ENCODE measurements around the gene DESI1. TPM values are rescaled to one million over a fixed set of nuclear protein-coding genes. Genes with fewer than 3 reads are reported as not detected.
A peak's percentile ranks its signal among the peaks of the same experiment; 100 is the strongest.
"Not testable (repeated sequence)": the region's sequence is repeated elsewhere in the genome, so short reads cannot be mapped to it uniquely, and the experiment has no call there.

DESI1 gene
- total RNA-seq, 1 experiment from 2014 or later, result 28.2 TPM

DNA sequence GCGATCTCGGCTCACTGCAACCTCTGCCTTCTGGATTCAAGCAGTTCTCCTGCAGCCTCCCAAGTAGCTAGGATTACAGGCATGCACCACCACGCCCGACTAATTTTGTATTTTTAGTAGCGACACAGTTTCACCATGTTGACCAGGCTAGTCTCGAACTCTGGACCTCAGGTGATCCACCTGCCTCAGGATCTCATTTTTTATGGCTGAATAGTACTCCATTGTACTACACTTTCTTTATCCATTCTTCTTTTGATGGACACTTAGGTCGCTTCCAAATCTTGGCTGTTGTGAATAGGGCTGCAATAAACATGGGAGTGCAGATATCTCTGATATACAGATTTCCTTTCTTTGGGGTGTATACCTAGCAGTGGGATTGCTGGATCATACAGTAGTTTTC, 21.0 kb upstream of the DESI1 start:
- in situ Hi-C loops (cut with HindIII; ENCODE audit: low pct_unique_long_range_greater_than_20kb, low sequenced_read_pairs), result no loop called here
- DNase-seq (ENCODE audit: low read depth, low spot score), result no peak

DNA sequence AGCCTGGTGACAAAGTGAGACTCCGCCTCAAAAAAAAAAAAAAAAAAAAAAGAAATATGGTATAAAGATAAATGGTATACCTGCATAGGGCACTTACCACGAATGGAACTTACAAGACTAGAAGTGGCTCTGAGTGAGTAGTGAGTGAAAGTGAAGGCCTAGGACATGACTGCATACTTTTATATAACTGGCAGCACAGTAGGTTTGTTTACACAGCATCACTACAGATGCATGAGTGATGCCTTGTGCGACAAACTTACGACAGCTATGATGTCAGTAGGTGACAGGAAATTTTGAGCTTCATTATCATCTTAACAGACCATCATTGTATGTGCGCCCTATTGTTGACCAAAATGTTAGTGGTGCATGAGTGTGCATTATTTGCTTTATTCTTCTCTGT, 17.9 kb upstream of the DESI1 start:
- no peak for DNase-seq (ENCODE audit: low read depth, low spot score)
- in situ Hi-C loops (cut with HindIII; ENCODE audit: low pct_unique_long_range_greater_than_20kb, low sequenced_read_pairs), result no loop called here

DNA sequence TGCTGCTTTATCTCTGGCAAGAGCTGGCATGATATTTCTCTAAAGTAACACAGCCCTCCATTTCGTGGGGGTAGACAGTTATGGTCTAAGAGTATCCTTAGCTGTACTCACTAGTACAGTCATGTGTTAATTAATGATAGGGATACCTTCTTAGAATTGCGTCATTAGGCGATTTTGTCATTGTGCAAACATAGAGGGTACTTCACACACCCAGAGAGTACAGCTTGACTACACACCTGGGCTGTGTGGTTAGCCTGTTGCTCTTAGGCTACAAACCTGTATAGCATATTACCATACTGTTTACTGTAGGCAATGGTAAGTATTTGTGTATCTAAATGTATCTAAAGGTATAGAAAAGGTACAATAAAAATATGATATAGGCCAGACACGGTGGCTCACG, 17.3 kb upstream of the DESI1 start:
- no peak for DNase-seq (ENCODE audit: low read depth, low spot score)
- in situ Hi-C loops (cut with HindIII; ENCODE audit: low pct_unique_long_range_greater_than_20kb, low sequenced_read_pairs), result no loop called here

DNA sequence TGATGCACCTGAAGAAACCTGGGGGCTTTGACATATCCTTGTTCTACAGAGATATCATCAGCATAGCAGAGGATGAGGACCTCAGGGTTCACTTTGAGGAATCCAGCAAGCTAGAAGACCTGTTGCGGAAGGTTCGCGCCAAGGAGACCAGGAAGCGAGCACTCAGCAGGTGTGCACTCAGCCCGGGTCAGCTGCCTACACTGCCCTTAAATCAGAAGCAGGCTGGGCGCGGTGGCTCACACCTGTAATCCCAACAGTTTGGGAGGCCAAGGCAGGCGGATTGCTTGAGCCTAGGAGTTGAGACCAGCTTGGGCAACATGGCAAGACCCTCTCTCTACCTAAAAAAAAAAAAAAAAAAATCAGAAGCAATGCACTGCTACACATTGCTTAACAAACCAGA, 16.8 kb upstream of the DESI1 start:
- DNase-seq (ENCODE audit: low read depth, low spot score); in situ Hi-C loops (cut with HindIII; ENCODE audit: low pct_unique_long_range_greater_than_20kb, low sequenced_read_pairs): not testable (repeated sequence)

DNA sequence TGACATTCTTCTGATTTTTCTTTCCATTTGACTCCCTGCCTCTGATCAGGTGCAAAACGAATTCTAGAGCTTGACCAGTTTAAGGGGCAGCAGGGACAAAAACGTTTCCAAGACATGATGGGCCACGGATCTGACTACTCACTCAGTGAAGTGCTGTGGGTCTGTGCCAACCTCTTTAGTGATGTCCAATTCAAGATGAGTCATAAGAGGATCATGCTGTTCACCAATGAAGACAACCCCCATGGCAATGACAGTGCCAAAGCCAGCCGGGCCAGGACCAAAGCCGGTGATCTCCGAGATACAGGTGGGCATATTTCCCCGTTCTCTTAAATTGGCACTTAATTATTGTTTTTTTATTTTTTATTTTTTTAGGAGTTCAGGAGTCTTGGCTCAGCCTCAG, 15.6 kb upstream of the DESI1 start:
- in situ Hi-C loops (cut with HindIII; ENCODE audit: low pct_unique_long_range_greater_than_20kb, low sequenced_read_pairs), result no loop called here
- DNase-seq (ENCODE audit: low read depth, low spot score), result no peak

DNA sequence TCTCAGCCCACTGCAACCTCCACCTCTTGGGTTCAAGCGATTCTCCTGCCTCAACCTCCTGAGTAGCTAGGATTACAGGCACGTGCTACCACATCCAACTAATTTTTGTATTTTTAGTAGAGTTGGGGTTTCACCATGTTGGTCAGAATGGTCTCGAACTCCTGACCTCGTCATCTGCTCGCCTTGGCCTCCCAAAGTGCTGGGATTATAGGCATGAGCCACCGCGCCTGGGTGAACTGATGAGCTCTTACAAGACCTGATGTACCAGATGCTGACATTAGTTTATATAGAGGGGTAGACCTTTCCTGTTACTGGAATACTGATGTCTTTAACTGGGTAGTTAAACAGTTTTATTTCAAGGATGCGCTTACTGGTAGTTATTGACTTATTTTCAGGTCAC, 13.8 kb upstream of the DESI1 start:
- in situ Hi-C loops (cut with HindIII; ENCODE audit: low pct_unique_long_range_greater_than_20kb, low sequenced_read_pairs); DNase-seq (ENCODE audit: low read depth, low spot score): not testable (repeated sequence)

DNA sequence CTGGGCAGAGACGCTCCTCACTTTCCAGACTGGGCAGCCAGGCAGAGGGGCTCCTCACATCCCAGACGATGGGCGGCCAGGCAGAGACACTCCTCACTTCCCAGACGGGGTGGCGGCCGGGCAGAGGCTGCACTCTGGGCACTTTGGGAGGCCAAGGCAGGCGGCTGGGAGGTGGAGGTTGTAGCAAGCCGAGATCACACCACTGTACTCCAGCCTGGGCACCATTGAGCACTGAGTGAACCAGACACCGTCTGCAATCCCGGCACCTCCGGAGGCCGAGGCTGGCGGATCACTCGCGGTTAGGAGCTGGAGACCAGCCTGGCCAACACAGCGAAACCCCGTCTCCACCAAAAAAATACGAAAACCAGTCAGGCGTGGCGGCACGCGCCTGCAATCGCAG, 10.8 kb upstream of the DESI1 start:
- DNase-seq (ENCODE audit: low read depth, low spot score); in situ Hi-C loops (cut with HindIII; ENCODE audit: low pct_unique_long_range_greater_than_20kb, low sequenced_read_pairs): not testable (repeated sequence)

DNA sequence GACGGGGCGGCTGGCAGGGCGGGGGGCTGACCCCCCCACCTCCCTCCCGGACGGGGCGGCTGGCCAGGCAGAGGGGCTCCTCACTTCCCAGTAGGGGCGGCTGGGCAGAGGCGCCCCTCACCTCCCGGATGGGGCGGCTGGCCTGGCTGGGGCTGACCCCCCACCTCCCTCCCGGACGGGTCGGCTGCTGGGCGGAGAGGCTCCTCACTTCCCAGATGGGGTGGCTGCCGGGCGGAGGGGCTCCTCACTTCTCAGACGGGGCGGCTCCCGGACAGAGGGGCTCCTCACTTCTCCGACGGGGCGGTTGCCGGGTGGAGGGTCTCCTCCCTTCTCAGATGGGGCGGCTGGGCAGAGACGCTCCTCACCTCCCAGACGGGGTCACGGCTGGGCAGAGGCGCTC, 10.3 kb upstream of the DESI1 start:
- in situ Hi-C loops (cut with HindIII; ENCODE audit: low pct_unique_long_range_greater_than_20kb, low sequenced_read_pairs); DNase-seq (ENCODE audit: low read depth, low spot score): not testable (repeated sequence)

DNA sequence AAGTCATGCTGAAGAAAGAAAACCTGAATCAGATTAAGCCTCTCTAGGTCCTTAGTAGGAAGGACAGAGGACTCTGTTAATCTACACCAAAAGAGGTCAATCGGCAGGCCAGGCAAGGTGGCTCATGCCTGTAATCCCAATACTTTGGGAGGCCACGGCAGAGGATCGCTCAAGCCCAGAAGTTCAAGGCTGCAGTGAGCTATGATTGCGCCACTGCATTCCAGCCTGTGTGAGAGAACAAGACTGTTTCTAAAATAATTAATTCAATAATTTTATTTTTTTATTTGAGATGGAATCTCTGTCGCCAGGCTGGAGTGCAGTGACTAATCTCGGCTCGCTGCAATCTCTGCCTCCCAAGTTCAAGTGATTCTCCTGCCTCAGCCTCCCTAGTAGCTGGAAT, 4.7 kb upstream of the DESI1 start:
- in situ Hi-C loops (cut with HindIII; ENCODE audit: low pct_unique_long_range_greater_than_20kb, low sequenced_read_pairs), result no loop called here
- no peak for DNase-seq (ENCODE audit: low read depth, low spot score)

DNA sequence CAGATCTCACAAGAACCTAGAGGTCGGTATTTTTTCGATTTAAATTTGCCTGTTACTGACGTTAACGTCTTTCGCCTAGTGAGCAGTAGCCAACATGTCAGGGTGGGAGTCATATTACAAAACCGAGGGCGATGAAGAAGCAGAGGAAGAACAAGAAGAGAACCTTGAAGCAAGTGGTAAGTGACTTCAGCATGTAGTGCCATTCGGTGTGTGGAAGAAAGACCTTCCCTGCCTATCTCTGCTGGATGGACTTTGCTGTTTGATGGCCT, 1.0 kb upstream of the DESI1 start:
- in situ Hi-C loops (cut with HindIII; ENCODE audit: low pct_unique_long_range_greater_than_20kb, low sequenced_read_pairs), result no loop called here

DNA sequence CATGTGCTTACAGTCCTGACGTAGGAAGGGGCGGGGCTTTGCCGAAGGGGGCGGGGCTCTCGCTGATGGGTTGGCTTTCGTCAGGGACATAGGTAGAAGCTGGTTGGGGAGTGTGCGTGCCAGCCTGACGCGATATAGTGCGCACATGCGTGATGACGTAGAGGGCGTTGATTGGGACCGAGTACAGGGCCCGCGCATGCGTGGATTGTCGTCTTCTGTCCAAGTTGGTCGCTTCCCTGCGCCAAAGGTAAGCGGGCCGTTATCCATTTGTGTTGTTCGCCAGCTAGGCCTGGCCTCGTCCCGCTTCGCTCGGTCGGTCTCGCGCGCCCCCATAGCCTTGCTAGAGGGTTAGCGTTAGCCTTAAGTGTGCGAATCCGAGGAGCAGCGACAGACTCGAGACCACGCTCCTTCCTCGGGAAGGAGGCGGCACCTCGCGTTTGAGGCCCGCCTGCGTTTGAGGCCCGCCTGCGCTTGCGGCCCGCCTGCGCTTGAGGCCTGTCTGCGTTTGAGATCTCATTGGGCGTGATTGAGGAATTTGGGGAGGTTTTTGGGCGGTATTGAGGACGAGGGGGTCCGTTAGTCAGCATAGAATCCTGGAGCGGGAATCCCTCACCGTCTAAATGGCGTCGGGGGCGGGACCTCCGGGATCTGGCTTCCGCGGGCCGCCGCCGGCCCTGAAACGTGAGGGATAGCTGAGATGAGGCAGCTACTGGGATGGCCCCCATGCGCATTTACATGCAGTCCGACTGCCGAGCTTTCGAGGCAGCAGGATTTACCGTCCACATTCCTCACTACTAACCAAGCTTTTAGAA, 462 bp upstream of the DESI1 start, which contains the start of gene XRCC6:
TSS of gene XRCC6 (plus strand) at position 197 of the 812 bp plus-strand sequence. CDS start 710 bp downstream, outside the sequence.
- in situ Hi-C loops (cut with HindIII; ENCODE audit: low pct_unique_long_range_greater_than_20kb, low sequenced_read_pairs), result no loop called here
- DNase-seq (ENCODE audit: low read depth, low spot score), result peak; percentile 100

More for the DNA sequence above, 1.0 kb upstream of the DESI1 start:
- no peak for DNase-seq (ENCODE audit: low read depth, low spot score)

DNA sequence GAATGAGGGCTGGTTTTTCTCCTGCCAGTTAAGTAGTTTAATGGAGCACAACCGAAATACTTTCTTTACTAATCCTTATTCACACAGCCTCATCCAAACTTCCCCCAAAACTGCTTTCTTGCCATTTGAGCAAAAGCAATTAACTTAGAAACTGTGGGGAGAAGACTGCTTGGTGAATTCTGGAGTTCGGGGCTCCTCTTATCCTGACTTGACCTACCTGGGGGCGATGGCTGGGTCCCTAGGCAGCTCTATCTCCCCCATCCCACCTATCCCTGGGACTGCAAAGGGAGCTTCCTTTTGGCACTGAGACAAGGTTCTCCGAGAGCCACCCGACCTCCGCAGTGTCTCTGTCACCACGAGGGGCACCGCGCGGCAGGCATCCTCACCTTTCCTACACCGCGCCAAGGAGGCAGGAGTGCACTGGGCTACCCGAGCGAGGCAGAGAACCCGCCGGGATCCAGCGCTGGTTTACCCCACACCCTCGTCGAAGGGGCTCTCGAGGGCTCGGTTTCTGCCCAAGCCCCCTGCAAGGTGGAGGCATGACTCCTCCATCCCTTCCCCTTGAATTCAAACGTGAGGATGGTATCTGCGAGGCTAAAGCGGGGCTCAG, 759 bp downstream of the DESI1 start:
- in situ Hi-C loops (cut with HindIII; ENCODE audit: low pct_unique_long_range_greater_than_20kb, low sequenced_read_pairs), result no loop called here
- peak; percentile 16 for DNase-seq (ENCODE audit: low read depth, low spot score)

DNA sequence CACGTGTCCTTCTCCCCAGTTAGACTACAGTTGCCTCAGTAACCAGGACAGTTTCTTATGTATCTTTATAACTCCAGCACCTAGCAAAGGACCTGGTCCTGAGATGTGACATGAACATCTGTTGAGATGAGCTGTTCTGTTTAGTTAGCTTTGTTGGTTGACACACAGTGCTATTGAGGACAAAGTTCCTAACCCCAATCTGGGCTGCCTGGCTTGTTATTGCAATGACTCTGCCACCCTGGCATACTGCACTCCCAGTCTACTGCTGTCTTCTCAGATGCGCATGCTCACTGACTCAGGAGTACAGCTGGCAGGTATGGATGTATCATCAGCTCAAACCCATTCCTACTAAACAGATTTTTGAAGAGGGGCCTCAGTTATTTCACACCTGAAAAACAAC, 7.4 kb downstream of the DESI1 start:
- no peak for DNase-seq (ENCODE audit: low read depth, low spot score)
- in situ Hi-C loops (cut with HindIII; ENCODE audit: low pct_unique_long_range_greater_than_20kb, low sequenced_read_pairs), result no loop called here

DNA sequence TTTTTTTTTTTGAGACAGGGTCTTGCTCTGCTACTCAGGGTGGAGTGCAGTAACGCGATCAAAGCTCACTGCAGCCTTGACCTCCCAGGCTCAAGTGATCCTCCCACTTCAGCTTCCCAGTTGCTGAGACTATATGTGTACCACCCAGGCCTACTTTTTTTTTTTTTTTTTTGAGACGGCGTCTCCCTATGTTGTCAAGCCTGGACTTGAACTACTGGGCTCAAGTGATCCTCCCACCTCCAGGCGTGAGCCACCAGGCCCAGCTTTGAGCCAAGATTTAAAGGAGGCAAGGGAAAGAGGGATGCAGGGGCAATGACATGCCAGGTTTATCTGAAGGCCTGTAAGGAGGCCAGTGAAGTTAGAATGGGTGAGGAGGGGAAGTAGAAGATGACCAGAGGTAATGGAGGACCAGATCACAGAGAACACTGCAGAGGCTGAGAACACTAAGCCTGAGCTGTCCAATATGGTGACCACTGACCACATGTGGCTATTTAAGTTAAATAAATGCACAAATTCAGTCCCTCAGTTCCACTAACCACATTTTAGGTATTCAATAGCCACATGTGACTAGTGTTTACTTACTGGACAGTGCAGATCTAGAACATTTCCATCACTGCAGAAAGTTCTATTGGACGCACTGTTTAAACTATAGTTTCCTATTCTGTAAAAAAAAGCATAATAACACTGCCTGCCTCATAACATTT, 8.1 kb downstream of the DESI1 start:
- no peak for DNase-seq (ENCODE audit: low read depth, low spot score)
- in situ Hi-C loops (cut with HindIII; ENCODE audit: low pct_unique_long_range_greater_than_20kb, low sequenced_read_pairs), result no loop called here

DNA sequence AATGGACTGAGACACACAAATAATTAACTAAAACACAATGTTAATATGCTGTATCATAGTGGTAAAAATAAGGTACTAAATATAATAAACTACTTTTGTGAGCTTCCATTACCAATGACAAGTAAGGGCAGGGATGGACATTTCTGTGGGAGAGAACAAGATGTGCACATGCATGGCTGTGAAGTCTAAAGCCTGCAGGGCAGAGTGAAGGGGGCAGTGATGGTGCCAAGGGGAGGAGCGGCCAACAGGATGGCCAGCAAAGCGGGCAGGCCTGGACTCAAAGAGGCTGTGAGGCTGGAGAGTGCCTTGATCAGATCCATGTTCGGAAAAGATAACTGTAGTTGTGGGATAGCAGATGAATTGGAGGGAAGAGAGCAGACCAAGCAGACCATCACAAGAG, 12.5 kb downstream of the DESI1 start:
- no peak for DNase-seq (ENCODE audit: low read depth, low spot score)
- in situ Hi-C loops (cut with HindIII; ENCODE audit: low pct_unique_long_range_greater_than_20kb, low sequenced_read_pairs), result no loop called here

DNA sequence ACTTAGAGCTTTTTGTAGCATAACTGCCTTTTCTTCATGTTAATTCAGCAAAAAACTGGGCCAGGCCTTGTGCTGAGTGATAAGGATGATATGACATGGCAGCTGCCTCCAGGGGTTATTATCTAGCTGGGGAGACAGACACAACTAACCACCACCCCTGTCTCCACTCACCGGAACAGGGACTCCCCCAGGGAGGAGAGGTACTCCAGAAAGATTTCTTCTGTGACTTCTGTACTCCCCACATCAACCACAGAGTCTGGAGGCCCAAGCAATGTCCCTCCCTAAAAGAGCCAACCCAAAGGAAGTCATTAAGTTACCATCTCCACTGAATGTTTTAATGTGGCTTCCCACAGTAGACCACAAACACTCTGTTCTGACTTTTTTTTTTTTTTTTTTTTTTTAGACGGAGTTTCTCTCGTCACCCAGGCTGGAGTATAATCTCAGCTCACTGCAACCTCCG, 16.9 kb downstream of the DESI1 start:
- in situ Hi-C loops (cut with HindIII; ENCODE audit: low pct_unique_long_range_greater_than_20kb, low sequenced_read_pairs), result no loop called here

DNA sequence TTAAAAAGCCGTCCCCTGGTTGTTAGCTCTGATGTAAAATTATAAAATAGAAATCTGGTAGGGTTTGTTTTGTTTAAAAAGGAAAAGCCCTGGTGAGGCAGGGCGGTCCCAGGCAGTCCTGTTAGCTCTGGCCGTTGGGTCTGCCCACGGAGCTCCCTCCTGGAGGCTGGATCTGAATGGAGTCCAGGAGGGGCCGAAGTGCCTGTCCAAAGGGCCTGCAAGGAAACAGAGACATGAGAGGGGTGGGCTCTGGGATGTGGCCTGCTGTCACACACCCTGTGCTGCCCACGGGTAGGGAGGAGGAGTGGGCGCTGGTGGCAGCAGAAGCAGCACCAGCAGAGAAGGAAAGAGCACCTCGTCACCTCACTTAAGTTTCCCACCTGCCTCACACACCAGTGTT, 19.9 kb downstream of the DESI1 start:
- no peak for DNase-seq (ENCODE audit: low read depth, low spot score)
- in situ Hi-C loops (cut with HindIII; ENCODE audit: low pct_unique_long_range_greater_than_20kb, low sequenced_read_pairs), result no loop called here

More for the DNA sequence above, 16.9 kb downstream of the DESI1 start:
- DNase-seq (ENCODE audit: low read depth, low spot score), result no peak

DNA sequence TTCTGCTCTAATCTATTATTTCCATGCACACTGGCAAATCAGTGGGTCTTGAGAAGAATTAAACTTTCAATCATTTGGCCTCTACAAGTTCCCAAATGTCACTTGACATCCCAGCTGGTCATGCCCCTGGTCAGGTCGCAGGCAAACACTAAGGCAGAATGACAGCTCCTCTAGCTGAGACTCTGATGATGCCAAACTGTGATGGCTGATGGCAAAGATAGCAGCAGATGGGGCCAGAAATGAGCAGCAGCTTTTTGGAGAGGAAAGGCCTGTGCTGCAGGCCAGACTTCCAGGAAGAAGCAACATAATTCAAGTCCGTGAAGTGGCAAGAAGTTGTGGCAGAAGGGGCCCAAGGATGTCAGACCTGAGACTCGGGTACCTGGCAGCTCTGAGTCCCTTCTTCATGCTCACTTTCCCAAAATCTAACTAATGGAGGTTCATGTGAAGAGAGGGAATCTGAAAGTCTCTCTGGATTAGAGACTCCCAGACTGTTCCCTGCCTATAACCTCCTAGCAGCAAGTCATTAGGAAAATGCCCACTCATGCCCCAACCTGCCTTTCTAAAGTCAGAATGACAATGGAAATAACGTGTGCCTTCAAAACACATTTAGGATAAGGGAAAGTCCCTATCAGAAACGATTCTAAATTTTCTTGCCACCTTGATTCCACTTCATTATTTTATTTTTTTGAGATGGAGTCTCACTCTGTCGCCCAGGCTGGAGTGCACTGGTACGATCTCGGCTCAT, 21.8 kb downstream of the DESI1 start:
- in situ Hi-C loops (cut with HindIII; ENCODE audit: low pct_unique_long_range_greater_than_20kb, low sequenced_read_pairs), result no loop called here
- DNase-seq (ENCODE audit: low read depth, low spot score), result no peak
